Natural killer cell (primary cell): ENCODE measurements around the gene PDHX. TPM values are rescaled to one million over a fixed set of nuclear protein-coding genes. Genes with fewer than 3 reads are reported as not detected.

ENCODE experiments used
- ATAC-seq, 3 donors: fragments of 150-1000 bp in 2 of 3; fragments of 200-7000 bp in 1 of 3; cut with Tn5 transposase; 1 replicate in 1 of 3; 2 replicates in 2 of 3; pipeline ENCODE4 v1.10.0; 2021; ENCODE audit warnings: mild to moderate bottlenecking in 2 of 3, moderate library complexity in 2 of 3
- DNase-seq, 2 donors: peaks; one replicate each; pipeline versions ENCODE4 v3.0.0 to v3.0.0-alpha.2; 2013 to 2021; ENCODE audit warnings: mixed read lengths in 1 of 2
- H3K27ac ChIP-seq: one replicate; pipeline ENCODE4 v1.5.1; 2013; ENCODE audit warnings: mild to moderate bottlenecking, low read length
- H3K27me3 ChIP-seq: one replicate; pipeline ENCODE4 v1.6.1; 2013; ENCODE audit warnings: low read length; ENCODE audit not compliant: control insufficient read depth, insufficient read depth
- H3K36me3 ChIP-seq: one replicate; pipeline ENCODE4 v1.6.1; 2013; ENCODE audit warnings: low read length; ENCODE audit not compliant: control insufficient read depth, insufficient read depth
- H3K4me1 ChIP-seq: one replicate; pipeline ENCODE4 v1.6.1; 2013; ENCODE audit warnings: low read length; ENCODE audit not compliant: control insufficient read depth, insufficient read depth
- H3K4me3 ChIP-seq: one replicate; pipeline ENCODE4 v1.5.1; 2013; ENCODE audit warnings: low read length
- H3K9me3 ChIP-seq: one replicate; pipeline ENCODE4 v1.6.1; 2013; ENCODE audit warnings: low read length; ENCODE audit not compliant: control insufficient read depth, insufficient read depth
- H3K27ac Mint-ChIP-seq, 2 donors: one replicate each; pipeline ENCODE4 v1.8.0; 2022; ENCODE audit warnings: mild to moderate bottlenecking in 2 of 2, mixed read lengths in 2 of 2, moderate library complexity in 1 of 2
- H3K27me3 Mint-ChIP-seq, 2 donors: one replicate each; pipeline ENCODE4 v1.8.0; 2022; ENCODE audit warnings: low read depth in 2 of 2, mixed read lengths in 2 of 2
- H3K36me3 Mint-ChIP-seq: one replicate; pipeline ENCODE4 v1.8.0; 2022; ENCODE audit warnings: mixed read lengths
- H3K4me1 Mint-ChIP-seq, 2 donors: one replicate each; pipeline ENCODE4 v1.8.0; 2022; ENCODE audit warnings: mixed read lengths in 2 of 2
- H3K4me3 Mint-ChIP-seq: one replicate; pipeline ENCODE4 v1.8.0; 2022; ENCODE audit warnings: mild to moderate bottlenecking, moderate library complexity, mixed read lengths
- H3K9me3 Mint-ChIP-seq, 2 donors: one replicate each; pipeline ENCODE4 v1.8.0; 2022; ENCODE audit warnings: mixed read lengths in 2 of 2
- CTCF ChIP-seq: fragments of 200-600 bp; IDR thresholded peaks from one replicate; pipeline ENCODE4 v1.8.0; 2022; ENCODE audit warnings: antibody characterized with exemption
- WGBS: methylation state at CpG from one replicate; pipeline ENCODE4 v1.1.7; 2013; ENCODE audit warnings: missing lambda C conversion rate; ENCODE audit not compliant: insufficient coverage; 5-methylcytosine and 5-hydroxymethylcytosine counted together
- intact Hi-C: fragments of 100-400 bp; cut with micrococcal nuclease; formaldehyde crosslinking; loops from one replicate; pipeline ENCODE4 v1.14.2; 2022
- total RNA-seq, 4 donors: library from RNA; stranded (reverse); fragments of 120-200 nt in 1 of 4; gene quantifications; one replicate each; pipeline versions ENCODE4 v1.2.3 to v1.2.4, GENCODE V29; 2013 to 2022

PDHX gene
- total RNA-seq, 3 donors from 2014 or later (not counting 1 experiment from before 2014, with no cell fraction given) = 18.3 to 27.1 (median 20.9) TPM

- intact Hi-C loops = no loop called here
- Mint-ChIP-seq H3K4me1 (peaks cover 6 to 22% of the 10 kb centered on the region in 2 donors), H3K4me3 (no peak overlapping the region), H3K27ac (peak overlapping the region in 1 of 2 donors; percentile 68), H3K9me3 (no peaks in the 10 kb centered on the region), H3K36me3 (no peaks in the 10 kb centered on the region), H3K27me3 (peaks cover 0 to 8% of the 10 kb centered on the region in 2 donors)
- no peaks in the 10 kb centered on the region for H3K27me3 ChIP-seq
- H3K4me3 ChIP-seq = no peak overlapping the region
- no peaks in the 10 kb centered on the region for H3K36me3 ChIP-seq
- TF ChIP-seq CTCF = no peak
- peak in 1 of 2 donors; percentile 56 for DNase-seq
- peaks cover 8% of the 10 kb centered on the region for H3K4me1 ChIP-seq
- 60% methylated on average over 11 of the region's 11 CpGs for WGBS
- no peaks in the 10 kb centered on the region for H3K9me3 ChIP-seq
- peak in 2 of 3 donors; percentile 35 to 79 for ATAC-seq
- no peak overlapping the region for H3K27ac ChIP-seq
Observed at GRCh38 chr11:35030716-35031213, 114.3 kb downstream of the PDHX start.

- H3K4me3 Mint-ChIP-seq = no peak overlapping the region
- no peaks in the 10 kb centered on the region for H3K9me3 ChIP-seq
- DNase-seq (no peak), ATAC-seq (no peak)
- H3K27ac Mint-ChIP-seq = no peak overlapping the region
- H3K36me3 ChIP-seq = no peaks in the 10 kb centered on the region
- H3K27me3 ChIP-seq = no peaks in the 10 kb centered on the region
- TF ChIP-seq CTCF = no peak
- H3K27ac ChIP-seq = no peak overlapping the region
- 100% methylated on average over 2 of the region's 2 CpGs for WGBS
- intact Hi-C loops = no loop called here
- H3K4me1 Mint-ChIP-seq = peaks cover 6 to 22% of the 10 kb centered on the region in 2 donors
- no peak overlapping the region for H3K4me3 ChIP-seq
- no peaks in the 10 kb centered on the region for H3K9me3 Mint-ChIP-seq
- H3K36me3 Mint-ChIP-seq = no peaks in the 10 kb centered on the region
- H3K27me3 Mint-ChIP-seq = peaks cover 0 to 8% of the 10 kb centered on the region in 2 donors
- peaks cover 8% of the 10 kb centered on the region for H3K4me1 ChIP-seq
Observed at GRCh38 chr11:35031346-35031745, 114.9 kb downstream of the PDHX start.

GRCh38 chr11:35031867-35032266 lies 115.4 kb downstream of the PDHX start:
- Mint-ChIP-seq H3K4me1 (peaks cover 6 to 22% of the 10 kb centered on the region in 2 donors), H3K27ac (no peak overlapping the region)
- WGBS = 91% methylated on average over 1 of the region's 1 CpG

More at GRCh38 chr11:35031867-35032266, 115.4 kb downstream of the PDHX start:
- no peaks in the 10 kb centered on the region for H3K36me3 Mint-ChIP-seq
- no peak overlapping the region for H3K4me3 Mint-ChIP-seq
- intact Hi-C loops = no loop called here
- peaks cover 0 to 8% of the 10 kb centered on the region in 2 donors for H3K27me3 Mint-ChIP-seq
- Histone ChIP-seq H3K27ac (no peak overlapping the region), H3K9me3 (no peaks in the 10 kb centered on the region), H3K4me3 (no peak overlapping the region), H3K27me3 (no peaks in the 10 kb centered on the region), H3K4me1 (peaks cover 8% of the 10 kb centered on the region), H3K36me3 (no peaks in the 10 kb centered on the region)
- TF ChIP-seq CTCF = no peak
- ATAC-seq = no peak
- H3K9me3 Mint-ChIP-seq = no peaks in the 10 kb centered on the region
- no peak for DNase-seq
